DND-41 (cell line): Measurements from ENCODE around the gene CPE.

Experiments
- ATAC-seq: fragments of 200-7000 bp; cut with Tn5 transposase; 3 replicates; pipeline ENCODE4 v1.9.1; 2021; ENCODE audit warnings: low read depth; ENCODE audit not compliant: insufficient read depth
- DNase-seq: peaks from one replicate; pipeline ENCODE4 v3.0.0-alpha.2; 2020
- H2AFZ ChIP-seq: 2 replicates; pipeline ENCODE4 v1.6.0; 2012; ENCODE audit warnings: low read depth, low read length
- H3K27ac ChIP-seq: 2 replicates; pipeline ENCODE4 v1.5.1; 2012; ENCODE audit warnings: low read length, inconsistent platforms
- H3K27me3 ChIP-seq: fragments of 200-600 bp; sonication (generic); 2 replicates; pipeline ENCODE4 v1.6.0; 2012; ENCODE audit warnings: low read length, mild to moderate bottlenecking, inconsistent platforms; ENCODE audit not compliant: insufficient read depth, poor library complexity
- H3K36me3 ChIP-seq: 2 replicates; pipeline ENCODE4 v1.5.1; 2012; ENCODE audit warnings: low read length, inconsistent platforms; ENCODE audit not compliant: insufficient read depth
- H3K4me1 ChIP-seq: 2 replicates; pipeline ENCODE4 v1.5.1; 2012; ENCODE audit warnings: mild to moderate bottlenecking, low read length; ENCODE audit not compliant: insufficient read depth
- H3K4me2 ChIP-seq: 2 replicates; pipeline ENCODE4 v1.6.0; 2012; ENCODE audit warnings: mild to moderate bottlenecking, moderate library complexity, low read length, inconsistent platforms; ENCODE audit not compliant: insufficient read depth
- H3K4me3 ChIP-seq, 2 experiments: fragments of 200-600 bp in 1 of 2; shearing (Covaris generic) in 1 of 2; 2 replicates each; pipeline ENCODE4 v1.5.1; 2012 to 2016; ENCODE audit warnings: inconsistent platforms in 2 of 2, low read length in 2 of 2, mild to moderate bottlenecking in 2 of 2, low read depth in 1 of 2, moderate library complexity in 1 of 2
- H3K79me2 ChIP-seq: 2 replicates; pipeline ENCODE4 v1.6.0; 2012; ENCODE audit warnings: low read length, inconsistent platforms; ENCODE audit not compliant: insufficient read depth
- H3K9ac ChIP-seq: 2 replicates; pipeline ENCODE4 v1.6.0; 2012; ENCODE audit warnings: low read depth, mild to moderate bottlenecking, inconsistent platforms, low read length, moderate library complexity
- H3K9me3 ChIP-seq: 2 replicates; pipeline ENCODE4 v1.5.1; 2012; ENCODE audit warnings: low read length, moderate library complexity, mild to moderate bottlenecking, inconsistent platforms; ENCODE audit not compliant: insufficient read depth, severe bottlenecking
- H4K20me1 ChIP-seq: 2 replicates; pipeline ENCODE4 v1.6.0; 2012; ENCODE audit warnings: low read length; ENCODE audit not compliant: insufficient read depth
- EZH2 ChIP-seq: IDR thresholded peaks from 3 replicates; pipeline ENCODE4 v1.6.1; 2012; ENCODE audit warnings: borderline replicate concordance, low read depth, mild to moderate bottlenecking, moderate library complexity, low read length, inconsistent platforms; ENCODE audit not compliant: severe bottlenecking
- TF ChIP-seq, protein P1 (sequence below): IDR thresholded peaks from 2 replicates; pipeline ENCODE4 v1.5.1; 2012; ENCODE audit warnings: borderline replicate concordance, low read length, moderate library complexity, mild to moderate bottlenecking; ENCODE audit not compliant: poor library complexity, severe bottlenecking; ENCODE audit errors: extremely low read depth

The CPE gene

DNA sequence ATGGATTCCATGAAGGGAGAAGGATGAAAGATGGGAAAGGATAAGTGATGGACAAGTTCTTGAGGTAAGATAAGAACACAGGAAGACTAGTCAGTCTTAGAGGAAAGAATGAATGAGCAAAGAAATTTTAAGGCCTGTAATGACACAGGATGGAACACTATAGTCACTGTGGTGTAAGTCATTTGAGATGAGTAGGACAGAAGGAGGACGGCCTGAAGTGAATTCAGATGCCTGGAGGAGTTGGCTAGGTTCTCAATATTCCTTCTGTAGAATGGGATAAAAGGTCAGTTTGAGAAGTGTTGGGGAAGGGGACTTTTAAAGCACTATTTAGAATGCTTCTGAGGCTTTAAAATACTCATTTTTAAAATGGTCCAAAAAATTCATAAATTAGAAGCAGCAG lies 47.4 kb upstream of the CPE start:
- Histone ChIP-seq H3K4me2 (peak overlapping the region; percentile 83), H2AFZ (no peak overlapping the region), H3K27me3 (no peaks in the 10 kb centered on the region), H3K4me1 (peaks cover 75% of the 10 kb centered on the region), H3K79me2 (peaks cover 93% of the 10 kb centered on the region), H3K4me3 (peak overlapping the region; percentile 13 to 81; a peak in 3 of 4 replicates), H3K36me3 (peaks cover 67% of the 10 kb centered on the region), H3K9me3 (no peaks in the 10 kb centered on the region), H3K9ac (peak overlapping the region; percentile 66), H4K20me1 (peaks cover 74% of the 10 kb centered on the region), H3K27ac (no peak overlapping the region; the same call in 1 of the 2 replicates)
- TF ChIP-seq, protein P1, sequence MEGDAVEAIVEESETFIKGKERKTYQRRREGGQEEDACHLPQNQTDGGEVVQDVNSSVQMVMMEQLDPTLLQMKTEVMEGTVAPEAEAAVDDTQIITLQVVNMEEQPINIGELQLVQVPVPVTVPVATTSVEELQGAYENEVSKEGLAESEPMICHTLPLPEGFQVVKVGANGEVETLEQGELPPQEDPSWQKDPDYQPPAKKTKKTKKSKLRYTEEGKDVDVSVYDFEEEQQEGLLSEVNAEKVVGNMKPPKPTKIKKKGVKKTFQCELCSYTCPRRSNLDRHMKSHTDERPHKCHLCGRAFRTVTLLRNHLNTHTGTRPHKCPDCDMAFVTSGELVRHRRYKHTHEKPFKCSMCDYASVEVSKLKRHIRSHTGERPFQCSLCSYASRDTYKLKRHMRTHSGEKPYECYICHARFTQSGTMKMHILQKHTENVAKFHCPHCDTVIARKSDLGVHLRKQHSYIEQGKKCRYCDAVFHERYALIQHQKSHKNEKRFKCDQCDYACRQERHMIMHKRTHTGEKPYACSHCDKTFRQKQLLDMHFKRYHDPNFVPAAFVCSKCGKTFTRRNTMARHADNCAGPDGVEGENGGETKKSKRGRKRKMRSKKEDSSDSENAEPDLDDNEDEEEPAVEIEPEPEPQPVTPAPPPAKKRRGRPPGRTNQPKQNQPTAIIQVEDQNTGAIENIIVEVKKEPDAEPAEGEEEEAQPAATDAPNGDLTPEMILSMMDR, result no peak
- no peak for TF ChIP-seq EZH2
- no peak for ATAC-seq
- no peak for DNase-seq

DNA sequence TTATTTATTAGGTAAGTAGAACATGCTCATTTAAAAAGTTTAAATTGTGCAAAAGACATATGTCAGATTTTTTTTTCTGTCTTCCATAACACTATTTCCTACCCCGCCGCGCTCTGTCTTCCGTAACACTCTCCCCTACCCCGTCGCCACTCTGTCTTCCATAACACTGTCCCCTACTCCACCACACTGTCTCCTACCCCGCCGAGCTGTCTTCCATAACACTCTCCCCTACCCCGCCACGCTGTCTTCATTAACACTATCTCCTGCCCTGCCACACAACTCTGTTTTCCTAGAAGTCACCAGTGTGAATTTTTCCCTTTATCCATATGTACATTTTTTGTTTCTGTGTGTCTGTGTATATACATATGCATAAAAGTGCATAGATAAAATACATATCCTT lies 47.0 kb upstream of the CPE start:
- Histone ChIP-seq H3K79me2 (peaks cover 96% of the 10 kb centered on the region), H3K27ac (peak overlapping the region; percentile 26; the same call in 1 of the 2 replicates)

DNA sequence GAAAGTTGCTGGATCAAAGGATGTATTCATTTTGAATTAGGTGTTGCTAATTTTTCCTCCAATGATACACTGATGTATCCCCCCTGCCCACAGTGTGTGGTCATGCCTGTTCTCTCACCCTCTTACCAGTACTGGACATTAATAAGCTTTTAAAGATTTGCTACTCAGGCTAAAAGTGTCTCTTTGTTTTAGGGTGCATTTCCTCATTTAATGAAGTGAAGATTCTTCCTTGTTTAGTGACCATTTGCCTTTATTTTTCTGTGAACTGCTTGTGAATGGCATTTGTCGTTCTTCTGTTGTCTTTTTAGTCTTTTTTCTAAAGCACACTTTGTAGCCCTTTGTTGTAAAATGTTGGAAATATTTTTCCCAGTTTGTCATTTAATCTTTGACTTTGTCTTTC lies 46.3 kb upstream of the CPE start:
- Histone ChIP-seq H3K9ac (peak overlapping the region; percentile 66), H3K9me3 (no peaks in the 10 kb centered on the region), H4K20me1 (peaks cover 86% of the 10 kb centered on the region), H3K4me1 (peaks cover 84% of the 10 kb centered on the region), H3K4me3 (peak overlapping the region; percentile 7 to 81; a peak in 3 of 4 replicates), H3K27me3 (no peaks in the 10 kb centered on the region), H3K36me3 (peaks cover 79% of the 10 kb centered on the region), H3K27ac (peak overlapping the region; percentile 59), H3K4me2 (peak overlapping the region; percentile 83), H2AFZ (no peak overlapping the region), H3K79me2 (peaks cover 100% of the 10 kb centered on the region)
- DNase-seq (no peak), ATAC-seq (no peak)
- no peak for TF ChIP-seq EZH2
- TF ChIP-seq, protein P1, result no peak

More for the DNA sequence above, 47.0 kb upstream of the CPE start:
- Histone ChIP-seq H3K27me3 (no peaks in the 10 kb centered on the region), H3K36me3 (peaks cover 72% of the 10 kb centered on the region), H3K4me3 (peak overlapping the region; percentile 13 to 81; a peak in 3 of 4 replicates), H4K20me1 (peaks cover 79% of the 10 kb centered on the region), H3K9me3 (no peaks in the 10 kb centered on the region), H3K4me1 (peaks cover 77% of the 10 kb centered on the region), H2AFZ (no peak overlapping the region), H3K4me2 (peak overlapping the region; percentile 83), H3K9ac (peak overlapping the region; percentile 66)
- ATAC-seq, result no peak
- DNase-seq, result no peak
- TF ChIP-seq, protein P1, result no peak
- no peak for TF ChIP-seq EZH2
